Vagina (tissue), 2 donors: ENCODE results near the gene KMT2E.

Source experiments
- CTCF ChIP-seq, 3 experiments: fragments of 450-650 bp in 2 of 3; fragments of 200-600 bp in 1 of 3; sonication (generic) in 1 of 3; IDR thresholded peaks; one replicate each; pipeline ENCODE4 v1.5.1; 2017 to 2019; ENCODE audit warnings: antibody characterized with exemption in 3 of 3, mild to moderate bottlenecking in 2 of 3, moderate library complexity in 2 of 3
- POLR2AphosphoS5 ChIP-seq, 2 donors: sonication (generic); formaldehyde crosslinking; IDR thresholded peaks; one replicate each; pipeline ENCODE4 v1.9.0; 2017; ENCODE audit warnings: antibody characterized with exemption in 2 of 2, mild to moderate bottlenecking in 2 of 2, low read depth in 1 of 2; ENCODE audit not compliant: insufficient read depth in 1 of 2

DNA sequence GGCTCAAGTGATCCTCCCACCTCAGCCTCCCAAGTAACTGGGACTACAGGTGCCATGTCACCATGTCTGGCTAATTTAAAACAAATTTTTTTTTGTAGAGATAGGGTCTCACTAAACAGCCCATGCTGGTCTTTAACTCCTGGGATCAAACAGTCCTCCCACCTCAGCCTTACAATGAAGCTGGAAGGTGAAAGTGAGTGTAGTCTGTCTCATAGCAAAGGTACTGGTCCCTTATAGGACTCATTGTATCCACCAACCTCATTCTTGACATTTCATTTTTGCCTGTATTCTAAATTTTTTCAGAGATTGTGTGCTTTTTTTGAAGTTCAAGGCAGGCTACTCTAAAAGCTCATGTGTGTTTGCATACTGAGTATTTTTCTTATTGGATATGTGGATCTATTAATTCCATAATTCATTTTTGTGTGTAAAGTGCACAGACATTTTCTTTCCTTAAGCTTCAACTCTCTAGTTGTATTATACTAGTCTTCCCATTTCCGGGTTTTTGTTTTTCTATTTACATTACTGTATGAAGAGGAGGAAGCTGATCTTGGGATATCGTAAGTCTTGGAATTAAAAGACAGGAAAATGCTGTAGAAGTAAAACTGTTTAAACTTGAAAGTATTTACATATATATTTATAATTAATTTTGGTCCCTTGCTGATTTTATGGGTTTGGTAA lies 13.3 kb downstream of the KMT2E start:
- TF ChIP-seq CTCF (IDR thresholded peaks at IDR 0.05) (no peak), POLR2AphosphoS5 (IDR thresholded peaks at IDR 0.05; ENCODE audit: insufficient read depth in 1 of 2, low read depth in 1 of 2) (no peak)
